Upper lobe of left lung (tissue), 6 donors: ENCODE measurements around the gene CATSPERE. TPM values are rescaled to one million over a fixed set of nuclear protein-coding genes. Genes with fewer than 3 reads are reported as not detected.

Experiments
- ATAC-seq, 2 donors: fragments of 200-7000 bp; cut with Tn5 transposase; one replicate each; pipeline ENCODE4 v1.9.1; 2022; ENCODE audit warnings: mild to moderate bottlenecking in 2 of 2, moderate library complexity in 2 of 2; ENCODE audit not compliant: low FRiP score in 2 of 2
- DNase-seq, 2 donors: peaks; one replicate each; pipeline ENCODE4 v3.0.0-alpha.2; 2019 to 2020
- H3K27ac ChIP-seq, 4 donors: fragments of 200-600 bp; sonication (generic); one replicate each; pipeline ENCODE4 v1.5.1; 2016 to 2019
- H3K27me3 ChIP-seq, 4 donors: fragments of 200-600 bp; sonication (generic); one replicate each; pipeline ENCODE4 v1.5.1; 2017 to 2019
- H3K36me3 ChIP-seq, 4 donors: fragments of 200-600 bp; sonication (generic); one replicate each; pipeline ENCODE4 v1.5.1; 2016 to 2019
- H3K4me1 ChIP-seq, 4 donors: fragments of 200-600 bp; sonication (generic); one replicate each; pipeline ENCODE4 v1.5.1; 2018 to 2019
- H3K4me3 ChIP-seq, 4 donors: fragments of 200-600 bp; sonication (generic); one replicate each; pipeline ENCODE4 v1.5.1; 2017 to 2019; ENCODE audit warnings: mild to moderate bottlenecking in 2 of 4, moderate library complexity in 1 of 4
- H3K9me3 ChIP-seq, 4 donors: fragments of 200-600 bp; sonication (generic); one replicate each; pipeline ENCODE4 v1.5.1; 2018 to 2019
- EP300 ChIP-seq, 4 donors: sonication (generic); formaldehyde crosslinking; IDR thresholded peaks; one replicate each; pipeline ENCODE4 v1.5.1; 2017; ENCODE audit warnings: antibody characterized with exemption in 4 of 4, control low read depth in 2 of 4
- POLR2A ChIP-seq, 4 donors: fragments of 450-650 bp; IDR thresholded peaks; one replicate each; pipeline ENCODE4 v1.5.1; 2016 to 2017; ENCODE audit warnings: antibody characterized with exemption in 4 of 4, mild to moderate bottlenecking in 2 of 4
- POLR2AphosphoS5 ChIP-seq, 2 donors: sonication (generic); formaldehyde crosslinking; IDR thresholded peaks; one replicate each; pipeline ENCODE4 v1.5.1; 2017; ENCODE audit warnings: antibody characterized with exemption in 2 of 2
- WGBS, 2 donors: methylation state at CpG; one replicate each; pipeline ENCODE4 v1.1.5; 2017 to 2018; 5-methylcytosine and 5-hydroxymethylcytosine counted together
- total RNA-seq, 6 donors: library from RNA; depleted of rRNA in 4 of 6; stranded (reverse); fragments of >200 nt in 4 of 6; gene quantifications; one replicate each; pipeline versions ENCODE4 v1.1.0 to v1.2.1, GENCODE V29; 2016 to 2021
- TF ChIP-seq, protein P1 (sequence below), 6 experiments: fragments of 450-650 bp in 4 of 6; fragments of 200-600 bp in 2 of 6; sonication (generic) in 2 of 6; IDR thresholded peaks; one replicate each; pipeline ENCODE4 v1.5.1; 2016 to 2019; ENCODE audit warnings: antibody characterized with exemption in 6 of 6
- donor health status: DM: no; HTN: no; CAD: no; lungs with moderate emphysema.
- donor health status: DM: no; HTN: yes; CAD: no; lungs with severe emphysema.

CATSPERE gene
- total RNA-seq, 6 donors from 2014 or later: 0.91 to 2.4 (median 1.4) TPM; not detected in 1

DNA sequence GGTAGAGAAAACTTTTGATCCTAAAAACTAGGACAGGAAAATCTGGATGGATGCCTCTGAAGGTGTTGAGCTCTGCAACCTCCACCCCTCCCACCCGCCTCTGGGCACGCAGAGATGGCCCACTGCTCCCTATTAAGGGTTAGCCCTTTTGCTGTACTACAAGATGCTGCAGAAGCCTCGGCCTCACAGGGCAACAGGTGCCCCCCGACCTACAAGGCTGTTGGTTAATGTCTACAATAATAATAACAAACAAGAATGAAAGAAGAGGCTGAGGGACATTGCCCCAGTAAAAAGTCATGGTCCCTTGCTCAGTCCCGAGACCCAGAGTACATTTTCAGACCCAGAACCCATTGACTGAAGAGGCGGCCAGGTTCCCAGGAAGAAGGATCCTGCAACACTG is 184.3 kb downstream of the CATSPERE start:
- H3K27me3 ChIP-seq: no peaks in the 10 kb centered on the region
- ATAC-seq (no peak), DNase-seq (no peak)
- TF ChIP-seq POLR2AphosphoS5 (IDR thresholded peaks at IDR 0.05) (no peak), EP300 (IDR thresholded peaks at IDR 0.05) (no peak), POLR2A (IDR thresholded peaks at IDR 0.05) (no peak)
- TF ChIP-seq, protein P1, sequence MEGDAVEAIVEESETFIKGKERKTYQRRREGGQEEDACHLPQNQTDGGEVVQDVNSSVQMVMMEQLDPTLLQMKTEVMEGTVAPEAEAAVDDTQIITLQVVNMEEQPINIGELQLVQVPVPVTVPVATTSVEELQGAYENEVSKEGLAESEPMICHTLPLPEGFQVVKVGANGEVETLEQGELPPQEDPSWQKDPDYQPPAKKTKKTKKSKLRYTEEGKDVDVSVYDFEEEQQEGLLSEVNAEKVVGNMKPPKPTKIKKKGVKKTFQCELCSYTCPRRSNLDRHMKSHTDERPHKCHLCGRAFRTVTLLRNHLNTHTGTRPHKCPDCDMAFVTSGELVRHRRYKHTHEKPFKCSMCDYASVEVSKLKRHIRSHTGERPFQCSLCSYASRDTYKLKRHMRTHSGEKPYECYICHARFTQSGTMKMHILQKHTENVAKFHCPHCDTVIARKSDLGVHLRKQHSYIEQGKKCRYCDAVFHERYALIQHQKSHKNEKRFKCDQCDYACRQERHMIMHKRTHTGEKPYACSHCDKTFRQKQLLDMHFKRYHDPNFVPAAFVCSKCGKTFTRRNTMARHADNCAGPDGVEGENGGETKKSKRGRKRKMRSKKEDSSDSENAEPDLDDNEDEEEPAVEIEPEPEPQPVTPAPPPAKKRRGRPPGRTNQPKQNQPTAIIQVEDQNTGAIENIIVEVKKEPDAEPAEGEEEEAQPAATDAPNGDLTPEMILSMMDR (IDR thresholded peaks at IDR 0.05): no peak
- H3K4me3 ChIP-seq: no peak overlapping the region
- H3K36me3 ChIP-seq: no peaks in the 10 kb centered on the region
- 74% methylated on average over 4 to 6 of the region's 6 CpGs for WGBS, 2 donors
- H3K4me1 ChIP-seq: no peaks in the 10 kb centered on the region
- no peak overlapping the region for H3K27ac ChIP-seq
- H3K9me3 ChIP-seq: no peaks in the 10 kb centered on the region

DNA sequence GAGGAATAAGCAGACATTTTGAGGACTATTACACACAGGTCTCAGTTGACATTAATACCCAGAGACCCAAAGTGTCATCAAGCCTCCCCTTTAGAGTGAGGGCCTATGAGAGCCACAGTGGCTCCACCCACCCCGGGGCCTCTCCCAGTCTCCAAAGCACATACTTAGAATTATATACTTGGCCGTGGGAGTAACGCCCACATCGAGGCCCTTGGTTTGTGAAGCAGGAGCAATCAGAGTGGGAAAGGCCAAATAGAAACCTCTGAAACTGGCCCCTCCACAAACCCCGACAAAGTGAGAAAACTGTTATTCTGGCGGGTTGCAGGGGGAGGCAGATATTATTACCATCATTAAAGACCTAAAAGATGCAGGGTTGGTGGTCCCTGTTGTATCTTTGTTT is 184.8 kb downstream of the CATSPERE start:
- DNase-seq (no peak), ATAC-seq (no peak)
- H3K36me3 ChIP-seq: no peaks in the 10 kb centered on the region
- H3K4me1 ChIP-seq: no peaks in the 10 kb centered on the region
- no peaks in the 10 kb centered on the region for H3K9me3 ChIP-seq
- H3K27ac ChIP-seq: no peak overlapping the region
- TF ChIP-seq EP300 (IDR thresholded peaks at IDR 0.05) (no peak), POLR2AphosphoS5 (IDR thresholded peaks at IDR 0.05) (no peak), POLR2A (IDR thresholded peaks at IDR 0.05) (no peak)
- TF ChIP-seq, protein P1 (IDR thresholded peaks at IDR 0.05): no peak
- H3K4me3 ChIP-seq: no peak overlapping the region
- H3K27me3 ChIP-seq: no peaks in the 10 kb centered on the region
- 68 to 73% methylated on average over 6 of the region's 6 CpGs for WGBS, 2 donors

DNA sequence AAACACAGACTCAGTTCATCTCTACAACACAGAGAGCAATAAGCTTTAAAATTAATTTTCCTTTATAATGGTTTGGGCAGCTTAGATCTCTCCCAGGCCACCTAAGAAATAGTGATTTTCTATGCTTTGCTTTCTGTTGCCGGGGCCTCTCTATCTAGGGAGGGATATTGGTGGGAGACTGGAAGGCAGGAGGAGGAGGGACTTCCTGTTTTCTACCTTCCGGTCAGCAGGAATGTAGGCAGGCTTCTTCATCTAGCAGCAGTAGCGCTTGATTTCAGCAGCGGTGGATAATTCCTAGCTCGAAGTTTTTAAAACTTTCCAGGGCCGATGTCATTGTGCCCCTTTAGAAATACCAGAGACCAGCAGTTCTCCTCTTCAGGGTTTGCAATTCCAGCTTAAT is 186.7 kb downstream of the CATSPERE start:
- whole genome bisulfite sequencing, 2 donors: 72 to 76% methylated on average over 6 of the region's 6 CpGs
- no peak for TF ChIP-seq POLR2AphosphoS5 (IDR thresholded peaks at IDR 0.05)
- TF ChIP-seq EP300 (IDR thresholded peaks at IDR 0.05): no peak

DNA sequence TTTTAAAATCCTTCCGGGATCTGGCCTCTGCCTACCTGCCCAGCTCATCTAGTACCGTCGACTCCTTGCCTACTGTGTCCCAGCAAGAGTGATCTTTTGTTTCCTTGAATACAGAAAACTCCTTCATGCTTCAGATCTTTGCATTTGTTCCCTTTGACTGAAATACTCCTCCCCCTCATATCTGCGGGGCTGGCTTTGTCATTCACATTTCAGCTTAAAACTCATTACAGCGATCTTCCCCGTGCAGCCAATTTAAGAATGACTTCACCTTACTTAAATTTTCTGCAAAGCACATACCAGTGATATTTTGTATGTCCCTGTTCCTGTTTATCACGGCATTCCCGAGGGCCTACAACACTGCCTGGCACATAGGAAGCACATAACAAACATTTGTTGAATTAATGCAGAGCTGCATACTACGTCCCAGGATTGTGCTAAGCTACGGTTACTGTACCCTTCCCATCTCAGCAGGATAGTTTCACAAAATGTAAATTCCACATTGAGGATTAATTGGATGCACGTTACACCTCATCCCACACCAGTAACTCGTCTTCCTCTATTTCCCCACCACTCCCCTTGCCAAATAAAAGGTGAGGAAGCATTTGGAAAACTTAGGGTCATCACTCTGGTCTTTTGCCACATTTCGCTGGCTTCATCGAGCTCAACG is 191.0 kb downstream of the CATSPERE start:
- no peak for ATAC-seq
- Histone ChIP-seq H3K27ac (peak overlapping the region; percentile 94 to 98 (median 96)), H3K4me3 (peak overlapping the region; percentile 2 to 81 (median 70)), H3K9me3 (no peaks in the 10 kb centered on the region), H3K4me1 (peaks cover 21 to 39% (median 25%) of the 10 kb centered on the region in 4 donors), H3K36me3 (no peaks in the 10 kb centered on the region), H3K27me3 (no peaks in the 10 kb centered on the region)
- TF ChIP-seq EP300 (IDR thresholded peaks at IDR 0.05): no peak
- no peak for TF ChIP-seq POLR2AphosphoS5 (IDR thresholded peaks at IDR 0.05)
- TF ChIP-seq POLR2A (IDR thresholded peaks at IDR 0.05): no peak
- TF ChIP-seq, protein P1 (IDR thresholded peaks at IDR 0.05): no peak
- 43 to 44% methylated on average over 15 of the region's 15 CpGs for WGBS, 2 donors
- DNase-seq: no peak

More for the DNA sequence above, 186.7 kb downstream of the CATSPERE start:
- H3K27ac ChIP-seq: no peak overlapping the region
- H3K27me3 ChIP-seq: no peaks in the 10 kb centered on the region
- no peak overlapping the region for H3K4me3 ChIP-seq
- no peak for ATAC-seq
- no peak for DNase-seq
- H3K9me3 ChIP-seq: no peaks in the 10 kb centered on the region
- no peaks in the 10 kb centered on the region for H3K36me3 ChIP-seq
- peaks cover 3 to 7% (median 5%) of the 10 kb centered on the region in 4 donors for H3K4me1 ChIP-seq

DNA sequence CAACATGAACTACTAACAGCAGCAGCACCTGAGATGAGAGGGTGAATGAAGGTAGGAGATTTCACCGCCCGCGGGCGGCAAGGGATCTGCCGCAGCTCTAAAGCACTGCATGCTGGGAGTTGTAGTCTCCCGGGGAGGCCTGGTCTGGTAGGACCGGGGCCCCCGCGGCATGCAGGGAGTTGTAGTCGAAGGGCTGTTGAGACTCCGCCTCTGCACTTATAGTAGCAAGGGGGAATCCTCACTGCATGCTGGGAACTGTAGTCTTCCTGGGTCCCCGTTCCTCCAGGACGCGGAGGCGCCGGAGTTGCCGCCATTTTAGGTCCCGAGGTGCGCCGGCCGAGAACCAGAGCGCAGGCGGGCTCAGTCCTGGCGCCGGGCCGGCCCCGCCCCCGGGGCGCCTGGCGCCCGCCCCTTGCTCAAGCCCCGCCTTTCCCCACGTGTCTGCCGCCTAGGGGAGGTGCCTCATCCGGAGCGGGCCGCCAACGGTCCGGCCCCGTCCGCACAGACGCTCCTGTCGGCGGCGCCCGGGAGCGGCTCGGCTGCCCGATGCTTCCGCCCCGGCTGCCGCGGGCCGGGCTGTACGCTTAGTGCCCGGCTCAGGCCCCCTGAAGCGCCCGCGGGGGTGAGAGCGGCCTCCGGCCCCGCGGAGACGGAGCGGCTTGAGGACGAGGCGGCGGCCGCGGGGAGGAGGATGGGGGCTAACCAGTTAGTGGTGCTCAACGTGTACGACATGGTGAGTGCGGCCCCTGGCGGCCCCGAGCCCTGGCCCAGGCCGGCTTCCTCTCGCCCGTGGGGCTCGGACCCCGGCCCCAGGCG is 191.8 kb downstream of the CATSPERE start, which contains the start of gene DESI2:
Gene DESI2 (plus strand): TSS at position 504 of the 816 bp plus-strand sequence. CDS start 188 bp downstream, at position 692.
- Histone ChIP-seq H3K4me1 (peaks cover 29 to 47% (median 31%) of the 10 kb centered on the region in 4 donors), H3K9me3 (no peaks in the 10 kb centered on the region), H3K27me3 (no peaks in the 10 kb centered on the region), H3K27ac (peak within 1 kb of the TSS; percentile 94 to 98 (median 96)), H3K36me3 (no peaks in the 10 kb centered on the region), H3K4me3 (peak within 1 kb of the TSS; percentile 60 to 81 (median 79))
- 0 to 1% methylated on average over 4 to 29 of the region's 81 CpGs for WGBS, 2 donors
- ATAC-seq: peak; percentile 98 to 100
- TF ChIP-seq POLR2A (IDR thresholded peaks at IDR 0.05): peak; percentile 68 to 99 (median 98)
- TF ChIP-seq EP300 (IDR thresholded peaks at IDR 0.05): no peak
- TF ChIP-seq POLR2AphosphoS5 (IDR thresholded peaks at IDR 0.05): peak; percentile 90 to 94
- TF ChIP-seq, protein P1 (IDR thresholded peaks at IDR 0.05): peak in 5 of 6 experiments; percentile 47 to 92 (median 87)
- peak; percentile 99 to 100 for DNase-seq
